HepG2 (cell line): ENCODE results near the gene RGS7. TPM values are rescaled to one million over a fixed set of nuclear protein-coding genes. Genes with fewer than 3 reads are reported as not detected.

Experiments
- ATAC-seq: fragments of 200-7000 bp; cut with Tn5 transposase; 3 replicates; pipeline ENCODE4 v1.9.1; 2020; ENCODE audit warnings: mild to moderate bottlenecking, moderate library complexity
- BruUV-seq: library from RNA; stranded (reverse); fragments of 400-500 nt; replicated peaks from 2 replicates; lab custom pipeline; 2021; lab: Mats Ljungman, UMichigan
- CTCF ChIA-PET: fragments of 300-600 bp; formaldehyde crosslinking; extraction: SDS; loops from one replicate; lab custom pipeline; 2021; ENCODE audit warnings: low total read pairs, inconsistent platforms, low intra/inter-chr PET ratio; lab: Yijun Ruan, JAX
- POLR2A ChIA-PET: fragments of 350-600 bp; sonication (Branson Sonifier 250); formaldehyde crosslinking; loops from one replicate; lab custom pipeline; 2020; ENCODE audit warnings: antibody characterized with exemption, inconsistent platforms; lab: Yijun Ruan, JAX
- DNase-seq: peaks from one replicate; pipeline ENCODE4 v3.0.0-alpha.2; 2015; ENCODE audit warnings: low spot score
- FAIRE-seq: peaks from 3 replicates; lab custom pipeline; 2011; peaks lifted over from hg19 to GRCh38; lab: Jason Lieb, UNC
- H2AFZ ChIP-seq: one replicate; pipeline ENCODE4 v1.6.1; 2011; ENCODE audit warnings: low read length, inconsistent platforms
- H3K27ac ChIP-seq: fragments of 300-600 bp; 3 replicates; pipeline ENCODE4 v1.8.0; 2011; ENCODE audit warnings: mixed run types, mild to moderate bottlenecking, mixed read lengths, low read length, inconsistent platforms; ENCODE audit not compliant: insufficient read depth; ENCODE audit errors: extremely low read length
- H3K27me3 ChIP-seq, 2 experiments: fragments of 200-600 bp in 1 of 2; 2 replicates in 1 of 2; 3 replicates in 1 of 2; pipeline versions ENCODE4 v1.6.0 to v1.8.0; 2011; ENCODE audit warnings: low read length in 2 of 2, mild to moderate bottlenecking in 2 of 2, moderate library complexity in 2 of 2, inconsistent platforms in 1 of 2; ENCODE audit not compliant: insufficient read depth in 2 of 2, control insufficient read depth in 1 of 2
- H3K36me3 ChIP-seq, 2 experiments: fragments of 200-600 bp in 1 of 2; replicated peaks in 1 of 2; 2 replicates in 1 of 2; 3 replicates in 1 of 2; pipeline versions ENCODE4 v1.5.1 to v1.8.0; 2011; ENCODE audit warnings: low read length in 2 of 2, inconsistent platforms in 1 of 2; ENCODE audit not compliant: insufficient read depth in 2 of 2, control insufficient read depth in 1 of 2
- H3K4me1 ChIP-seq: 2 replicates; pipeline ENCODE4 v1.5.1; 2012; ENCODE audit warnings: low read length, inconsistent platforms; ENCODE audit not compliant: insufficient read depth
- H3K4me2 ChIP-seq: 2 replicates; pipeline ENCODE4 v1.6.0; 2011; ENCODE audit warnings: low read depth, low read length, inconsistent platforms
- H3K4me3 ChIP-seq, 3 experiments: fragments of 200-600 bp in 1 of 3; sonication (generic), shearing (Covaris generic) in 1 of 3; replicated peaks in 1 of 3; 2 replicates each; pipeline ENCODE4 v1.5.1; 2011 to 2016; ENCODE audit warnings: low read length in 3 of 3, inconsistent platforms in 2 of 3, low read depth in 2 of 3, mild to moderate bottlenecking in 2 of 3, control low read depth in 1 of 3, mixed read lengths in 1 of 3; ENCODE audit not compliant: insufficient read depth in 1 of 3
- H3K79me2 ChIP-seq: one replicate; pipeline ENCODE4 v1.6.1; 2011; ENCODE audit warnings: low read length, inconsistent platforms; ENCODE audit not compliant: insufficient read depth
- H3K9ac ChIP-seq: 2 replicates; pipeline ENCODE4 v1.6.0; 2011; ENCODE audit warnings: mild to moderate bottlenecking, low read depth, low read length, inconsistent platforms; ENCODE audit not compliant: insufficient read depth
- H3K9me3 ChIP-seq: 2 replicates; pipeline ENCODE4 v1.5.1; 2012; ENCODE audit warnings: mild to moderate bottlenecking, low read length
- H4K20me1 ChIP-seq: 2 replicates; pipeline ENCODE4 v1.6.0; 2011; ENCODE audit warnings: inconsistent platforms, mild to moderate bottlenecking, low read length, moderate library complexity; ENCODE audit not compliant: insufficient read depth
- ATF1 ChIP-seq: IDR thresholded peaks from 2 replicates; pipeline ENCODE4 v1.6.1; 2016; ENCODE audit warnings: mild to moderate bottlenecking, control low read depth
- CBX2 ChIP-seq, 2 experiments: fragments of 200-600 bp in 1 of 2; sonication (generic); formaldehyde crosslinking in 1 of 2; IDR thresholded peaks; 2 replicates each; pipeline versions ENCODE4 v1.7.0 to v1.8.1; 2018 to 2022; ENCODE audit warnings: low read depth in 2 of 2, low read length in 1 of 2, mild to moderate bottlenecking in 1 of 2, missing genetic modification reagents in 1 of 2
- CENPX ChIP-seq: sonication (generic); formaldehyde crosslinking; IDR thresholded peaks from 2 replicates; pipeline ENCODE4 v1.9.0; 2021; ENCODE audit warnings: mild to moderate bottlenecking, missing genetic modification reagents, moderate library complexity
- E2F1 ChIP-seq: sonication (generic); formaldehyde crosslinking; IDR thresholded peaks from 2 replicates; pipeline ENCODE4 v1.5.0; 2020; ENCODE audit warnings: missing genetic modification reagents
- FOXJ3 ChIP-seq: sonication (generic); formaldehyde crosslinking; IDR thresholded peaks from 2 replicates; pipeline ENCODE4 v1.4.0; 2020; ENCODE audit warnings: missing genetic modification reagents, mild to moderate bottlenecking, borderline replicate concordance
- HOXA5 ChIP-seq: sonication (generic); formaldehyde crosslinking; IDR thresholded peaks from 2 replicates; pipeline ENCODE4 v1.4.0; 2020; ENCODE audit warnings: missing genetic modification reagents
- KAT7 ChIP-seq: IDR thresholded peaks from 2 replicates; pipeline ENCODE4 v1.6.1; 2018; ENCODE audit warnings: borderline replicate concordance, missing compliant biosample characterization
- PAF1 ChIP-seq: IDR thresholded peaks from 2 replicates; pipeline ENCODE4 v1.6.1; 2016; ENCODE audit warnings: missing genetic modification reagents, missing compliant biosample characterization
- SMARCE1 ChIP-seq: fragments of 450-650 bp; IDR thresholded peaks from 2 replicates; pipeline ENCODE4 v1.6.1; 2017; ENCODE audit warnings: borderline replicate concordance
- TCF12 ChIP-seq, 2 experiments: fragments of 450-650 bp in 1 of 2; sonication (generic) in 1 of 2; formaldehyde crosslinking in 1 of 2; IDR thresholded peaks; 2 replicates each; pipeline versions ENCODE4 v1.6.1 to v1.8.0; 2017 to 2022; ENCODE audit warnings: antibody characterized with exemption in 1 of 2, mild to moderate bottlenecking in 1 of 2, missing genetic modification reagents in 1 of 2, moderate library complexity in 1 of 2
- ZBTB34 ChIP-seq: sonication (generic); formaldehyde crosslinking; IDR thresholded peaks from 2 replicates; pipeline ENCODE4 v1.8.0; 2022; ENCODE audit warnings: mild to moderate bottlenecking, missing genetic modification reagents
- ZFP36 ChIP-seq: fragments of 150-350 bp; IDR thresholded peaks from 2 replicates; pipeline ENCODE4 v1.6.1; 2018; ENCODE audit warnings: borderline replicate concordance, low read length, low read depth; ENCODE audit not compliant: partially characterized antibody
- ZNF280B ChIP-seq: sonication (generic); formaldehyde crosslinking; IDR thresholded peaks from 2 replicates; pipeline ENCODE4 v1.5.0; 2020; ENCODE audit warnings: missing genetic modification reagents, mild to moderate bottlenecking, borderline replicate concordance
- ZNF570 ChIP-seq: sonication (generic); formaldehyde crosslinking; IDR thresholded peaks from 2 replicates; pipeline ENCODE4 v1.4.0; 2020; ENCODE audit warnings: mild to moderate bottlenecking, missing genetic modification reagents, borderline replicate concordance
- ZNF619 ChIP-seq: sonication (generic); formaldehyde crosslinking; IDR thresholded peaks from 2 replicates; pipeline ENCODE4 v1.4.0; 2020; ENCODE audit warnings: mild to moderate bottlenecking, missing genetic modification reagents
- WGBS: methylation state at CpG from one replicate; pipeline ENCODE4 v1.1.6; 2017; ENCODE audit warnings: low lambda C conversion rate; 5-methylcytosine and 5-hydroxymethylcytosine counted together
- in situ Hi-C: cut with HindIII; loops from 2 replicates; pipeline ENCODE4 v1.10.0; 2017; ENCODE audit warnings: low pct_unique_long_range_greater_than_20kb; ENCODE audit not compliant: extremely low pct_ligation_motif_present
- intact Hi-C: fragments of 100-400 bp; cut with micrococcal nuclease; formaldehyde crosslinking; loops from one replicate; pipeline ENCODE4 v1.10.0; 2022; ENCODE audit not compliant: unreplicated experiment
- polyA plus RNA-seq, 8 experiments: library from polyadenylated mRNA; depleted of rRNA in 3 of 8; stranded (reverse) in 7 of 8; unstranded in 1 of 8; fragments of >200 nt; fragmentation: Illumina TruSeq in 4 of 8; extraction: Trizol in 4 of 8; gene quantifications; 2 replicates each; pipeline versions ENCODE4 v1.2.1 to v1.2.3, GENCODE V29; 2011 to 2016; ENCODE audit warnings: low read depth in 4 of 8, missing spikeins in 1 of 8, mixed read lengths in 1 of 8; ENCODE audit not compliant: insufficient read depth in 1 of 8
- total RNA-seq, 5 experiments: library from RNA; depleted of rRNA; stranded (reverse); fragments of >200 nt; fragmentation: Illumina TruSeq; extraction: Trizol; gene quantifications; 2 replicates each; pipeline ENCODE4 v1.2.3, GENCODE V29; 2016; ENCODE audit warnings: low read depth in 1 of 5
- TF ChIP-seq, protein P1 (sequence below): sonication (generic); formaldehyde crosslinking; IDR thresholded peaks from 2 replicates; pipeline ENCODE4 v1.4.0; 2020; ENCODE audit warnings: mild to moderate bottlenecking, low read depth, missing genetic modification reagents

The RGS7 gene
- total and polyA plus RNA-seq, 2 of the 13 experiments (the other 11 are each of a cell fraction or from before 2014, with no cell fraction given): not detected

GRCh38 chr1:240931031-240931430 lies 426.0 kb downstream of the RGS7 start:
- no peaks in the 10 kb centered on the region for H3K27me3 ChIP-seq
- POLR2A ChIA-PET: no interaction called here
- no peak for ATAC-seq
- TF ChIP-seq CBX2 (IDR thresholded peaks at IDR 0.05; ENCODE audit: low read depth, low read length) (no peak), CBX2 (CRISPR knock-in tag; IDR thresholded peaks at IDR 0.05; ENCODE audit: low read depth) (no peak), ZNF619 (no peak), CENPX (CRISPR knock-in tag) (no peak), ZNF570 (CRISPR knock-in tag) (no peak), ZNF280B (CRISPR knock-in tag) (no peak), ZFP36 (no peak), E2F1 (CRISPR knock-in tag) (no peak), ZBTB34 (CRISPR knock-in tag) (no peak), KAT7 (no peak), TCF12 (IDR thresholded peaks at IDR 0.05) (no peak), TCF12 (CRISPR knock-in tag; IDR thresholded peaks at IDR 0.05) (no peak), HOXA5 (CRISPR knock-in tag) (no peak), FOXJ3 (no peak), SMARCE1 (no peak), ATF1 (CRISPR knock-in tag) (no peak), PAF1 (CRISPR knock-in tag) (no peak)
- TF ChIP-seq, protein P1, sequence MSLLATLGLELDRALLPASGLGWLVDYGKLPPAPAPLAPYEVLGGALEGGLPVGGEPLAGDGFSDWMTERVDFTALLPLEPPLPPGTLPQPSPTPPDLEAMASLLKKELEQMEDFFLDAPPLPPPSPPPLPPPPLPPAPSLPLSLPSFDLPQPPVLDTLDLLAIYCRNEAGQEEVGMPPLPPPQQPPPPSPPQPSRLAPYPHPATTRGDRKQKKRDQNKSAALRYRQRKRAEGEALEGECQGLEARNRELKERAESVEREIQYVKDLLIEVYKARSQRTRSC: no peak
- TF ChIP-seq, all 625 proteins: peak for 0
- Histone ChIP-seq H3K4me1 (no peaks in the 10 kb centered on the region), H3K4me3 (no peak overlapping the region), H3K36me3 (no peaks in the 10 kb centered on the region), H2AFZ (no peak overlapping the region), H3K79me2 (no peaks in the 10 kb centered on the region), H3K4me2 (no peak overlapping the region), H3K27ac (no peak overlapping the region), H3K9ac (no peak overlapping the region), H3K9me3 (peaks cover 13% of the 10 kb centered on the region), H4K20me1 (no peaks in the 10 kb centered on the region)
- no peak for DNase-seq
- intact Hi-C loops: no loop called here
- CTCF ChIA-PET: no interaction called here
- in situ Hi-C loops: no loop called here
- BruUV-seq: no TSS peak
- FAIRE-seq: no peak
- WGBS: 21% methylated on average over 4 of the region's 4 CpGs
